GM19239 (cell line): Measurements from ENCODE around the gene DBI.

ENCODE experiments used
- DNase-seq: peaks from one replicate; pipeline ENCODE4 v3.0.0; 2011; ENCODE audit warnings: low spot score; ENCODE audit not compliant: insufficient read length
- FAIRE-seq: peaks from 2 replicates; lab custom pipeline; 2011; peaks lifted over from hg19 to GRCh38; lab: Jason Lieb, UNC

DBI gene

DNA sequence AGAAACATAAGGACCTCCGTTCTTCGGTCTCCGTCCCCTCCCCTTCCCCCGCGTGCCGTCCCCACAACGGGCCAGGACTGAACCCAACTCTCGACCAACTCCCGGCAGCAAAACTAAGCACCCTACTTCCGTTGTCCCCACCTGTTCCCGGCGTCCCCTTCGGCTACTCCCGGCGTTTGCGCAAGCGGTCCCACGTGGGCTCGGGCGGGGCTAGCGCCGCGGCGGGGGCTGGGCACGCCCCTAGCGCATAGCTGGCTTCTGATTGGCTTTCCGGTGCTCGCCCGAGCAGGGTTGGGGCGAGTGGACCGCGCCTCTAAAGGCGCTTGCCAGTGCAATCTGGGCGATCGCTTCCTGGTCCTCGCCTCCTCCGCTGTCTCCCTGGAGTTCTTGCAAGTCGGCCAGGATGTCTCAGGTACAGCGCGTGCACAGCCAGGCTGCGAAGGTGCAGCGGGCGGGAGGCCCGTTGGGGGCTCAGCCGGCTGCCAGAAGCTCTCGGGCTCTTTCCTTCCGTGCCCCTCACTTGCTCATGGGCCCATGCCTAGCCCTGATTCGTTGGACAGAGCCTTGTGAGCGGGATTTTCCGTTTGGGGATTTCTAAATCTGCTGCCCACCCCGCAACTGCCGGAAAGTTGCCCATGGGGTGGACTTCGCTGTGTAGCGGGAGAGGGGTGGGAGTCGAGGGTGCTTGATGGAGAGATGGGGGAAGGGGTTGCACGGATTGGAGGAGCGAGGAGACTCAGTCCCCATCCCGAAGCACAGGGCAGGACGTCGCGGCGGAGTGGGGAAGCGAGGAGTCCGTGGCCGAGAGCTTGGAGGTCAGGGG is at the start of gene DBI, which contains the start of gene C2orf76:
DBI (plus strand) TSS at position 329 of the 823 bp plus-strand sequence; CDS start at position 404, 75 bp downstream.
C2orf76 (minus strand) TSS at position 186 of the 823 bp plus-strand sequence. CDS start 26,875 bp downstream, outside the sequence.
- FAIRE-seq (peak; percentile 96), DNase-seq (peak; percentile 80)

DNA sequence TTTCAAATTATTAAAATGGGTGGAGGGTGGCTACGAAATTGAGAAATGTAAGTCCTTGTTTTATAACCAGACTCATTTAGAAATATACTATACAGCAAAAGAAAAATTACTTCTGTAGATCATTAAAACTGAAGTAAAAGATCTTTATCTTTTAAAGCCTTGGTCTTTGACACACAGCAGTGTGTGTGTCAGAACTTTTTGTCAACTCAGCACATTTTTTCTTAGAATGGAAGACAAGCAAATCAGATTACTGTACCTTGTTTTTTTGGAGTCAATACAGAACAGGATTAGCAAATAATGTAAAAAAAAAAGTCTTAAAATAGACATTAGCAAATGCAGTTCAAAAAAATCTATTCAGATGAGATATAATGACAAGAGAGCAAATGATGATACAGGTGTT is 49.2 kb upstream of the DBI start:
- peak; percentile 23 for FAIRE-seq

DNA sequence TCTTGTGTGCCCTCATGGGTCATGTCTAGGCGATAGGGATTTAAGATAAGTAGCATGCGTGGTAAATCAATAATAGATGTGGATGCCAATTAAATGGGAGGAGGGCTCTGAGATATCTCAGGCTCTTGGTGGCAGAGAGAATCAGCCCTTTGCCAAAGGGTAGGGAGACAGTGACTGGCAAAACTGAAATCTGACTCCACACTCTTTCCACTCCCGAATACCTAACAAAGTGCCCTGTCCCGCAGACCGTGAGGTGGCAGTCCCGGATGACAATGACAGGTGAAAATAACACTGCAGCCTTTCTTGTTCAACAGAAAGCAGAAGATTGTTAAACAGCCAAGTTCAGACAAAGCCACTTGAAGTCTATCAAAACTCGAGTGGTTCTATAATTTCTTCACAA is 47.2 kb upstream of the DBI start:
- DNase-seq, result no peak
- FAIRE-seq, result no peak

More for the DNA sequence above, 49.2 kb upstream of the DBI start:
- DNase-seq, result no peak

DNA sequence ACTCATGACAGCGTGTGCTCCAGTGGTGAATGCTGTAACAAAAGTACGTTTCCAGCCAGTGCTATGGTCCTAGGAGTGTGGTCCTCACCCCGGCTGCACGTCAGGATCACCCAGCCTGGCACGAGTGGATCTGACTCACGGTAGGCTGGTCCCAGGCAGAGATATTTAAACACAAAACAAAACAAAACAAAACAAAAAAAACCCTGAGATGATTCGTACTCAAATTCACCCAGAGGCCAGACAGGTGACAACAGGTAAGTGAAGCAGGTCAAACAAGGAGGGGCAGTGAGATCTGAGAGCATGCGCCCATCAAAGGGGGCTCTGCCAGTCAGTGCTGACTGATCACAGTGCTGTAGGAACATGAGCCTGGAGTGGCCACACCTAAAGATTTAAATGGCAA is 43.3 kb upstream of the DBI start:
- FAIRE-seq (no peak), DNase-seq (no peak)

DNA sequence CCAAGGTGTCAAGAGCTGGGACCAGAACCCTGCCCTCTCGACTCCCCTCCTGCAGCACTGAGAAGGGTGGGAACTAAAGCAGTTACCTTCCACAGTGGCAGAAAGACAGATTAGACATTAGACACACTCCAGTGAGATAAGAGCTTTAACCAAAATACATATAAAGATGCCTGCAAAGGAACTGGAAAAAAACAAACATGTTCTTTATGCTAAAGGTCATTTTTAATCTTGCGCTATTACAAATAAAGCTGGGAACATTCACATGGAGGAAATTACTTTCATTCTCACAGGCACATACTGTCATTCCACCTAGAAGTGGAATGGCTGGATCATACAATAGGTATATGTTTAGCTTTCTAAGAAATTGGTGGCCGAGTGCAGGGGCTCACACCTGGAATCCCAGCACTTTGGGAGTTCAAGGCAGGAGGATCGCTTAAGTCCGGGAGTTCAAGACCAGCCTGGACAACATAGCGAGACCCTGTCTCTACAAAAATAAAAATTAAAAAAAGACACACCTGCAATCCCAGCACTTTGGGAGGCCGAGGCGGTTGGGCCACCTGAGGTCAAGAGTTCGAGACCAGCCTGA is 42.0 kb upstream of the DBI start:
- no peak for FAIRE-seq

DNA sequence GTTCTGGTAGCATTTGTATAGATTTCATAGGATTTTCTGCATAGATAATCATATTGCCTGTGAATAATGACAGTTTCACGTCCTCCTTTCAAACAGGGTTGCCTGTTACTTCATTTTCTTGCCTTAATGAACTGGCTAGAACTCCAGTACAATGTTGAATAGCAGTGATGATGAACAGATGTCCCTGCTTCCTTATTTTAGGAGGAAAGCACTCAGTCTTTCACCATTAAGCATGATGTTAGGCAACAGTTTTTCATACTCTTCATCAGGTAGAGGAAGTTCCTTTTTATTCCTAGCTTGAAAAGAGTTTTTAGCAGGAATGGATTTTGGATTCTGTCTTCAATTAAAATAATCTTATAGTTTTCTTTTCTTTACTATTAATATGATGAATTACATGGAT is 39.8 kb upstream of the DBI start:
- no peak for FAIRE-seq
- DNase-seq, result no peak

More for the DNA sequence above, 42.0 kb upstream of the DBI start:
- DNase-seq, result no peak

DNA sequence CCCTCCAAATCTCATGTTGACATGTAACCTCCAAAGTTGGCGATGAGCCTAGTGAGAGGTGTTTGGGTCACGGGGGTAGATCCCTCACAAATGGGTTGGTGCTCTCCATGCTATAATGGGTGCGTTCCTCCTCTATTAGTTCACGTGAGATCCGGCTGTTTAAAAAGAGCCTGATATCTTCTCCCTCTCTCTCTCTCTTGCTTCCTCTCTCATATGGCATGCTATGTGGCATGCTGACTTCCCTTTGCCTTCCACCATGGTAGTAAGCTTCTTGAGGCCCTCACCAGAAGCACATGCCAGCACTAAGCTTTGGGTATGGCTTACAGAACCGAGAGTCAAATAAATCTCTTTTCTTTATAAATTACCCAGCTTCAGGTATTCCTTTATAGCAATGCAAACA is 39.3 kb upstream of the DBI start:
- no peak for DNase-seq
- FAIRE-seq, result no peak

DNA sequence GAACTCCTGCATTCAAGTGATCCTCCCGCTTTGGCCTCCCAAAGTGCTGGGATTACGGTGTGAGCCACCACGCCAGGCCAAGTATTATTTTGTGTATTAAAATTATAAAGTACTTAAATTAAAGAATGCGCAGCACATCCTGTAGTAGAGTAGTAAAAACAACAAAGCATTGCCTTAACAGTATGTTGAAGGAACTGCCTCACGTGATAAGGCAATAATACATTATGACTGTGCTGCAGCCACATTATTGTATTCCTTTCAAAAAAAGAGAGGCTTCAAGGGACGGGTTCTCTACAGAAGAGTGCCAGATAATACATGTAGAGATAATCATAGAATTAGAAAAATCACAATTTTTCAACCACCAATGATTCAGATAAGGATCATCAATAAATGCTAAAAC is 33.8 kb upstream of the DBI start:
- DNase-seq (no peak), FAIRE-seq (no peak)

DNA sequence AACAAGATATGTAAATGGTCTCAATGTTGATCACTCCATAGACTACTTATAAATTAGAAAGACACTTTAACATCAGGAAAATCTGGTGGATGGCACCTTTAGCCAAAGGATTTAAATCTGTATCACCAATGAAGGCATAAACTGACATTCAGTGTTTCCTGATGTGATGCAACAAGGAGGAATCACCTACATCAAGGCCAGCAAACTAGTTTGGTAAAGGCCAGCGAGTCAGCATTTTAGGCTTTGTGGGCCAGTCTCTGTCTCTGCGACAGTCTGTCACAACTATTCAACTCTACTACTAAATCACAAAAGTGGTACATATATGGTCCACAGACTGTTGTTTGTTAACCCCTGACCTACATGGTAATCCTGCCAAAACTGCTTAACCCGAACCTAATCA is 33.4 kb upstream of the DBI start:
- DNase-seq, result no peak
- peak; percentile 45 for FAIRE-seq

DNA sequence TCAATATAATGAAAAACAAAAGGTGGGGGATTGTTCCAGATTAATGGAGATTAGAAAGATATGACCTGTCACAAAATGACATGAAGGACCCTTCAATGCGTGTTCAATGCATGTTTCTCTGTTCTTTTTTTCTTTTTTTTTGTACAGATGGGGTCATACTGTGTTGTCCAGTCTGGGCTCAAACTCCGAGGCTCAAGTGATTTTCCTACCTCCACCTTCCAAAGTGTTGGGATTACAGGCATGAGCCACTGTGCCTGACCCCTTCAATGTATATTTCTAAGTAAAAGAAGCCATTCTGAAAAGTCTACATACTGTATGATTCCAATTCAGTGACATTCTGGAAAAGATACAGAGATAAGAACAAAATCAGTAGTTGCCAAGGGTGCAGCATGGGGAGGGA is 32.9 kb upstream of the DBI start:
- DNase-seq (no peak), FAIRE-seq (no peak)

DNA sequence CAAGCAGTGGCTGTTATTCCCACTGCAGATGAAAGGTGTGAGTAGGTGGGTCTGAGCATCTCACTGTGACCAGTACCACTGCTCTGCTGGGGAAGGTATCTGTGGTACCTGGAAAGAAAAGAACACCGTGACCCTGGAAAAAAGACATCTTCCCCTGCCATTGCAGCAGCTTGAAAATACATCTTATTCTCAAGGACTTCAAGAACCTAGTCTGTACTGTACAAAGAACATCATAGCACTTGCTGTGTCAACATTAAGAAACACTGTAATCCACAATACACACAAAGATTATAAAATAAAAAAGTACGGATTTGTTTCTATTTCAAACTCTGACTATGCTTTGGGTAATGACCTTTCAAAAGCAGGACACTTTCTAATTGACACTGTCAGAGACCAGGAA is 29.0 kb upstream of the DBI start:
- FAIRE-seq (no peak), DNase-seq (no peak)

DNA sequence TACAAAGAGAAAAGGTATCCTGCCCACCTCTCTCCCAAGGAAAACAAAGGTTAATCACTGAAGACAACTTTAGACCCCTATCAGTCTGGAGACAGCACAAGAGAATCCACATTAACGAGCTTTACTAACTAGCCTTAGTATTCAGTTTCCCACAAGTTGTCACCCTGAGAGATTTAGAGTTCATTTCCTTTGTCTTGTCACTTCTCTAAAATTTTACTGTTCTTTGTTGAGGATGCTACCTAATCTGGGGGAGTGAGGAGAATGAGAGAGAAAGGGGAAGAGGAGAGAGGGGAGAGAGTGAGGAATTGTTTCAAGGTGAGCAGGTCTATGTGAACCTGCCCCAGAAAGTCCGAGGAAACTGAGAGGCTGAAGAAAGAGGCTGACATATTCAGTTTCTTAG is 28.5 kb upstream of the DBI start:
- FAIRE-seq (peak; percentile 48), DNase-seq (no peak)

DNA sequence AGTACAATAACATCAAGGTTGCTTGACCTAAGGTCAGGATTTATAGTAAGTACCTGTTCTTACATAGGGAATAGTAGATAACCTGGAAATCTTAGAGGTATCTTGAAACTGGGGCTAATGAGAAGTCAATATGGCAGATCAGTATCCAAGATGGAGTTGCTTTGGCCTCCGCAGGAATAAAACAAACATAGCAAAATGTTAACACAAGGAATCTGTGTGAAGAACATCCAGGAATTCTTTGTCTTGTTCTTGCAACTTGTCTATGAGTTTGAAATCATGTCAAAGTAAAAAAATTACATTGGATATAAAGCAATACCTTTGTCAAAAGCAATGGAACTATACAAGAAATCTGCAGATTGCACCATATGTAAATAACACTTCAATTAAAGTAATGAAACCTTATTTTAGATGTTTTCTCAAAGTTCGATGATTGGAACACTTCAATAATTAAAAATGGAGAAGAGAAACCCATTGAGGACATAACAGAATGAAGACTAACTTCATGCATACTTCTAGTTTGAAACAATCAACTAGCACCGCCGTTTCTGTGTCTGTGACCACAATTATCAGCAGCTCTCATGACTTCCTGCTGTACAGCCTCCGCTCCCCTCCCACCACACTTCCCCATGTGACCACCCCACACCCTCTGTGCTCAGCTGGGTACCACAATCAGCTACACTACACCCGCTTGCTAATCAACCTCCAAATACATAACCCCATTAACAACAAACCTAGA is 27.8 kb upstream of the DBI start:
- FAIRE-seq, result peak; percentile 91
- DNase-seq, result peak; percentile 54

DNA sequence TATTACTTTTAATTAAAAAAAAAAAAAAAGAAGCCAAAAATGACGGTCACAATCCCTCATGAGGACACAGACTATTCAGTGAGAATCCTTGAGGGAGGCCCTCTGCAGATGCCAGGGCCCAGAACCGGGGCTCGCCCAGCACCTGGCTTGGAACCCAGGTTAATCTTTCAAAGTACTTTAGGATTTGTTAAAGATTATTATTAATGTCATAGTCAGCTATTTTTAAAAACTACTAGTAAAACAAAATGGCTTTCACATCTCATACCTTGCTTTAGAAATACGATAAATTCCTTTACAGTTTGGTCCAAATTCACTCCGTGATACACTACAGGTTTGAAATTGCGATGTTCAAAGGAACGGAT is 27.2 kb upstream of the DBI start:
- no peak for FAIRE-seq
- no peak for DNase-seq

DNA sequence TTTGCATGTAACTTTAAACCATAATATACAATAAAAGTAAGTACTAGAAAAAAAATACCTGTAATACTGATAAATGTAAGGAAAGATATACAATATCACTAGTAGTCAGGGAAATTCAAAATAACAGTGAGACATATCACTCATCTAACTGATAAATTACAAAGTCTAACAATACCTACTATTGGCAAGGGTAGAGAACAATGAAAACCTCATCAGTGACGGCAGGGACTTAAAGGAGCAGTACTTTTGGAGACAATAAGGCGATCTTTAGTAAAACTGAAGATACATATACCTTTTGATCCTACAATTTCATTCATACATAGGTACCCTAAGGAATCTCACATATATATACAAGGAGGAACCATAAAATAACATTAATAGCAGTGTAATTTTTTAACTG is 25.1 kb upstream of the DBI start:
- DNase-seq, result no peak
- no peak for FAIRE-seq

DNA sequence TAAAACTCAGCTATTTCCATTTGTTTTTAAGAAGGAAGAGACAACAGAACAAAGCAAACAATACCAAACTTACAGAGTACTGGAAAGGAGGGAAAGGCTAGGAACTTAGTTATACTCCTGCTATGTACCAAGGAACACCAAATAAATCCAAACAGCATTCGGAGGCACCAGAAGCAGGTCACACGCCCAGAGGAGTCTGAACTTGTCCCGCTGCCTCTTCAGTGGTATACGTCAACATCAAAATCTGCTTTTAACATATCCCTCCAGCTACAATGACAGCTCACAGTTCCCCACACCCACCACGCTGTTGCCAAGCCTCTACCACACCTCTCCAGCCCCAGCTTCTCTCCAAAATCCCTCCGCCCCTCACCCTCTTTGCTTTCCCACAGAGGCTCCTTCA is 17.5 kb upstream of the DBI start:
- DNase-seq, result no peak
- FAIRE-seq, result no peak

DNA sequence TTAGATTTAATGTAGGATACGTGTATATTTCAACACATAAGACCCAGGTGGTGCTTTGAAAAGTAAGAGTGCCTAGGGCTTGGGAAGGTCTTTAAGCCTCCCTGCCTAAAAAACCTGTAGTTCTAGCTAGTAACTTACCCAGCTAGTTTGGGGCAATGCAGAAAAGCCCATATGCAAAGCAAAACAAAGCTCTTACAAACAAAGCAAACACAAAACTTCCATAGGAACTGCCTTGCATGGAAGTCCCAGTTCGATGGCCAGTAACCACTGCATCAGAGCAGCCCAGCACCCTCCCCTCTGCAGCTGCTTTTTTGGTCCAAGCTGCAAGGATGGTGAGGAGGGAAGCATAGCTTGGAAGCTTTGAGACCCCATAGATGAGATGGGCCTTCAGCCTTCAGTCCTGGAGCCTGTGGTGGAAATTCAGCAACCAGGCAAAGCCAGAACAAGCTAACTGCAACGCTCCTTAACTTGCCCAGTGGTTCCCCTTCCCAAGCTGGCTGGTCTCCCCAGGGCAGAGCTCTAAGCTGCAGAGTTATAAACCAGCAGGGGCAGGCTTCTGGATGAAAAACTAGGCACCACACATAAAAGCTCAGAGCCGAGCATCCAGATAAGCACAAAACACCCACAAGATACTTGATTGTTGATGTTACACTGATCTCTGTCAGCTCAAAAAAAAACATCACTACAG is 16.3 kb upstream of the DBI start:
- DNase-seq, result no peak
- FAIRE-seq, result no peak

DNA sequence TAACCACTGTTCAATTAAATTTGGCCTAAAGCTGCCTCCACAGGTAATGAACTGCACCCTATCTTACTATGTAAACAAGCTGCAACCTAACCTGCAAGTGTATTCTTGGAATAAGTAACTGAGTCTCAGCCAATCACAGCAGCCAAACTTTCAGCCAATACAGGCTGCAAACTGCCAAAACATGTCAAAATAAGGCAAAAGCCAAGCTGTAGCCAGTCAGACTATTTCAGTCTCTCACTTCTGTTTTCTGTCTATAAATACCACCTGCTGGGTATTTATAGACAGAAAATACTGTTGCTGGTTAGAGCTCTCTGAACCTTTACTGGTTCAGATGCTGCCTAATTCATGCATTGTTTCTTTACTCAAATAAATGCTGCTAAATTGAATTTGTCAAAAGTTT is 14.4 kb upstream of the DBI start:
- peak; percentile 99 for FAIRE-seq
- DNase-seq, result peak; percentile 24

DNA sequence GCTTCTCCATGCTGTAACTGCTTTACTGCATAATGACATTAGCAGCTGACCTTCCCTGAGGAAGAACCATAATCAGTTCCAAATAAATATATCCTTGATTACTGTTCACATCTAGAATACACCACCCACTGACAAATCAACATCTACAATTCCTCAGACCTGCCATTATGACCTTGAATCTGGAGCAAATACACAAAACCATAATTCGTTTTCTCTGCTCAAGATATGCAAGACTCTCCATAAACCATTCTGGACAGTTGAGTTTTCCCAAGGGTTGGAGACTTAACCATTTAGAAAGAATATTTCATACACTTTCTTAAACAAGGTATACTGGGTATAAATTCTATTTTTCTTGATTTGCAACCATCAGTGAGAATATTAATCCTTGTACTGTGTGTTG is 11.9 kb upstream of the DBI start:
- DNase-seq (no peak), FAIRE-seq (no peak)

DNA sequence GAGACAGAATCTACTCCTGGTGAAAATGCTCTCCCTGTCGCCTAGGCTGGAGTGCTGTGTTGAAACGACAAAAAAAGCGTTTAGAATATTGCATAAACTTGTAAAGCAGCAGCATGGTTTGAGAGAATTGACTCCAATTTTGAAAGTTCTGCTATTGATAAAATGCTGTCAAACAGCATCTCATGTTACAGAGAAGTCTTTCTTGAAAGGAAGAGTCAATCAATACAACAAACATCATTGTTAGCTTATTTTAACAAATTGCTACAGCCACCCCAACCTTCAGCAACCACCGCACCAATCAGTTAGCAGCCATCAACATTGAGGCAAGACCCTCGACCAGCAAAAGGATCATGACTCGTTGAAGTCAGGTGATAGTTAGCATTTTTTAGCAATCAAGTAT is 7.0 kb upstream of the DBI start:
- FAIRE-seq (no peak), DNase-seq (no peak)
